Skeletal muscle tissue (tissue), 4 donors: Measurements from ENCODE around the gene FXYD7. TPM values are rescaled to one million over a fixed set of nuclear protein-coding genes. Genes with fewer than 3 reads are reported as not detected.

Experiments
- H3K27ac ChIP-seq: one replicate; pipeline ENCODE4 v1.7.0; 2013; ENCODE audit warnings: mild to moderate bottlenecking, low read depth, low read length, inconsistent platforms
- H3K27me3 ChIP-seq, 3 donors: one replicate each; pipeline ENCODE4 v1.7.0; 2013; ENCODE audit warnings: low read length in 3 of 3; ENCODE audit not compliant: control insufficient read depth in 3 of 3, insufficient read depth in 3 of 3
- H3K36me3 ChIP-seq, 3 donors: one replicate each; pipeline ENCODE4 v1.7.0; 2013; ENCODE audit warnings: low read length in 3 of 3; ENCODE audit not compliant: control insufficient read depth in 3 of 3, insufficient read depth in 3 of 3
- H3K4me1 ChIP-seq, 3 donors: one replicate each; pipeline ENCODE4 v1.7.0; 2013; ENCODE audit warnings: low read length in 3 of 3, mild to moderate bottlenecking in 3 of 3; ENCODE audit not compliant: control insufficient read depth in 3 of 3, insufficient read depth in 3 of 3
- H3K4me3 ChIP-seq, 3 donors: one replicate each; pipeline ENCODE4 v1.7.0; 2013; ENCODE audit warnings: low read length in 3 of 3
- H3K9ac ChIP-seq, 3 donors: one replicate each; pipeline ENCODE4 v1.7.0; 2013; ENCODE audit warnings: low read length in 3 of 3, mild to moderate bottlenecking in 3 of 3, moderate library complexity in 2 of 3, low read depth in 1 of 3
- H3K9me3 ChIP-seq, 3 donors: one replicate each; pipeline ENCODE4 v1.7.0; 2013; ENCODE audit warnings: low read length in 3 of 3; ENCODE audit not compliant: control insufficient read depth in 3 of 3
- total RNA-seq: library from RNA; depleted of rRNA; stranded (reverse); fragments of >200 nt; gene quantifications from one replicate; pipeline ENCODE4 v1.2.3, GENCODE V29; 2014
- donor health status: Osteomylitis.

The FXYD7 gene
- total RNA-seq, 1 donor from 2014 or later = 0.52 TPM

GRCh38 chr19:35135389-35135909 lies 7.6 kb upstream of the FXYD7 start:
- H3K4me3 ChIP-seq = peak overlapping the region in 2 of 3 donors; percentile 56 to 57

GRCh38 chr19:35136231-35136630 lies 6.8 kb upstream of the FXYD7 start:
- Histone ChIP-seq H3K9ac (peak overlapping the region in 2 of 3 donors; percentile 24 to 98), H3K4me3 (no peak overlapping the region), H3K36me3 (peaks cover 0 to 6% (median 5%) of the 10 kb centered on the region in 3 donors), H3K27me3 (no peaks in the 10 kb centered on the region), H3K4me1 (peaks cover 40 to 71% (median 53%) of the 10 kb centered on the region in 3 donors), H3K9me3 (no peaks in the 10 kb centered on the region), H3K27ac (peak overlapping the region; percentile 15)

More at GRCh38 chr19:35135389-35135909, 7.6 kb upstream of the FXYD7 start:
- Histone ChIP-seq H3K27ac (peak overlapping the region; percentile 79), H3K4me1 (peaks cover 34 to 68% (median 51%) of the 10 kb centered on the region in 3 donors), H3K27me3 (no peaks in the 10 kb centered on the region), H3K36me3 (peaks cover 0 to 6% (median 5%) of the 10 kb centered on the region in 3 donors), H3K9me3 (no peaks in the 10 kb centered on the region), H3K9ac (peak overlapping the region in 2 of 3 donors; percentile 68 to 69)

- H3K4me3 ChIP-seq = no peak overlapping the region
- H3K36me3 ChIP-seq = peaks cover 0 to 6% (median 4%) of the 10 kb centered on the region in 3 donors
- H3K27me3 ChIP-seq = no peaks in the 10 kb centered on the region
- peak overlapping the region; percentile 33 for H3K27ac ChIP-seq
- peak overlapping the region in 2 of 3 donors; percentile 24 to 98 for H3K9ac ChIP-seq
- peaks cover 47 to 80% (median 57%) of the 10 kb centered on the region in 3 donors for H3K4me1 ChIP-seq
- H3K9me3 ChIP-seq = no peaks in the 10 kb centered on the region
These were observed 5.9 kb upstream of the FXYD7 start for GRCh38 chr19:35136977-35137702.

- Histone ChIP-seq H3K27ac (peak within 1 kb of the TSS; percentile 94), H3K36me3 (peaks cover 0 to 4% (median 2%) of the 10 kb centered on the region in 3 donors), H3K4me3 (peak within 1 kb of the TSS; percentile 88 to 93 (median 91)), H3K27me3 (no peaks in the 10 kb centered on the region), H3K9ac (peak within 1 kb of the TSS; percentile 87 to 99 (median 98)), H3K4me1 (peaks cover 49 to 76% (median 60%) of the 10 kb centered on the region in 3 donors), H3K9me3 (no peaks in the 10 kb centered on the region)
These were observed 4.7 kb upstream of the FXYD7 start, which contains the start of gene FXYD1 for GRCh38 chr19:35138305-35138892. TSS of gene FXYD1 (plus strand) at chr19:35138824. CDS start at chr19:35140080, 1,256 bp downstream.

GRCh38 chr19:35140207-35140961 lies 2.7 kb upstream of the FXYD7 start:
- H3K9ac ChIP-seq = peak overlapping the region; percentile 86 to 99 (median 98)

GRCh38 chr19:35140962-35141836 lies 1.9 kb upstream of the FXYD7 start:
- peaks cover 41 to 50% (median 46%) of the 10 kb centered on the region in 3 donors for H3K4me1 ChIP-seq
- H3K9ac ChIP-seq = peak overlapping the region; percentile 86 to 99 (median 98)
- peaks cover 0 to 3% (median 2%) of the 10 kb centered on the region in 3 donors for H3K36me3 ChIP-seq
- no peaks in the 10 kb centered on the region for H3K27me3 ChIP-seq
- H3K4me3 ChIP-seq = peak overlapping the region; percentile 88 to 93 (median 91)
- H3K9me3 ChIP-seq = no peaks in the 10 kb centered on the region
- H3K27ac ChIP-seq = peak overlapping the region; percentile 94

More at GRCh38 chr19:35140207-35140961, 2.7 kb upstream of the FXYD7 start:
- Histone ChIP-seq H3K4me3 (peak overlapping the region; percentile 88 to 93 (median 91)), H3K4me1 (peaks cover 49 to 58% (median 49%) of the 10 kb centered on the region in 3 donors), H3K36me3 (peaks cover 0 to 3% (median 2%) of the 10 kb centered on the region in 3 donors), H3K27me3 (no peaks in the 10 kb centered on the region), H3K9me3 (no peaks in the 10 kb centered on the region), H3K27ac (peak overlapping the region; percentile 94)

- Histone ChIP-seq H3K9me3 (no peaks in the 10 kb centered on the region), H3K27me3 (no peaks in the 10 kb centered on the region), H3K9ac (peak overlapping the region in 1 of 3 donors; percentile 18), H3K27ac (peak overlapping the region; percentile 56), H3K36me3 (peaks cover 0 to 3% (median 2%) of the 10 kb centered on the region in 3 donors), H3K4me1 (peaks cover 36 to 41% (median 40%) of the 10 kb centered on the region in 3 donors), H3K4me3 (peak overlapping the region in 1 of 3 donors; percentile 24)
These were observed 1.0 kb upstream of the FXYD7 start for GRCh38 chr19:35141837-35142605.

GRCh38 chr19:35142606-35143230 lies 337 bp upstream of the FXYD7 start:
- Histone ChIP-seq H3K36me3 (peaks cover 0 to 3% (median 2%) of the 10 kb centered on the region in 3 donors), H3K27ac (no peak overlapping the region), H3K9ac (no peak overlapping the region), H3K27me3 (no peaks in the 10 kb centered on the region), H3K9me3 (no peaks in the 10 kb centered on the region), H3K4me1 (peaks cover 33 to 34% (median 33%) of the 10 kb centered on the region in 3 donors), H3K4me3 (no peak overlapping the region)
